SH-SY5Y (cell line): ENCODE results near the gene MORN1.

Source experiments
- GATA2 ChIP-seq: IDR thresholded peaks from 2 replicates; pipeline ENCODE4 v1.6.1; 2011; ENCODE audit warnings: mild to moderate bottlenecking, low read depth, low read length
- GATA3 ChIP-seq: IDR thresholded peaks from 2 replicates; pipeline ENCODE4 v1.6.1; 2011; ENCODE audit warnings: low read depth, mild to moderate bottlenecking, low read length, moderate library complexity

MORN1 gene

GRCh38 chr1:2429780-2430591 is 38.6 kb upstream of the MORN1 start:
- no peak for TF ChIP-seq GATA2
- no peak for TF ChIP-seq GATA3

DNA sequence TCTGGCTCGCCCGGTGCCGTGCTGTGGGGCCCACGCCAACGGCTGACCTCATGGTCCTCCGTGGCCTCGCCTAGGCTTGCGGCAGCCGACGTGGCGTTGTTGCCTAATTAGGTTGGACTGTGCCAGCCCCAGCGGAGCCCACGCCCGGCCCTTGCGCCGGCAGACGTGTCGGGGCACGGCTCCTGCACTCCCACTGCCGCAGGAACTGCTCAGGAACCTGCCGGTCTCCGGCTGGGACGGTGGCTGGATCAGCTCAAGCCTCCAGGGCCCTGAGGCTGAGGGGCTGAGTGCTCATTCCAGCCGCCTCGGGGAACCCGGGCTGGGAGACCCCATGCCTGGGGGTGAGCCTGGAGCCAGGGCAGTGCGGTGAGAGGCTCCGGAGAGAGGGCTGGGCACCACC is 37.1 kb upstream of the MORN1 start:
- TF ChIP-seq GATA3: no peak
- TF ChIP-seq GATA2: no peak

- TF ChIP-seq GATA2: no peak
- no peak for TF ChIP-seq GATA3
Measured at GRCh38 chr1:2427976-2428375, 36.6 kb upstream of the MORN1 start.

- TF ChIP-seq GATA2 (no peak), GATA3 (no peak)
Measured at GRCh38 chr1:2427051-2427450, 35.7 kb upstream of the MORN1 start.

DNA sequence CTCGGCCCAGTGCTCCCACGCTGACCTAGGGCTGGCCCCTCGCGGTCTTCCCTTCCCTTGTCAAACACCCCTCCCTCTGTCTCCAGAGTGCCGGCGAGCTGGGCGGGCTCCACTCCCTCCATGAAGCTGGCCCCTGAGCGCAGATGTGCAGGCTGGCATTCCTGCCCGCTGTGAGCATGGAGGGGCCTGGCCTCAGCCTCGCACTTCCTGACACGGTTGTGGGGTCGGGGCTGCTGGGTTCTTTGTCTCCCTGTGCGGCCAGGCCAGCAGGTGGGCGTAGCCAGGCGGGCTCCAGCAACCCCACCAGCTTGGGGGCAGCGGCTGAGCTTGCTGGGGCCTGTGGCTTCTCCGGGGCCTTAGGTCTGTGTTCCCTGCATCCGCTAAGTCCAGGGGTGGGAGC is 35.2 kb upstream of the MORN1 start:
- no peak for TF ChIP-seq GATA3
- no peak for TF ChIP-seq GATA2

DNA sequence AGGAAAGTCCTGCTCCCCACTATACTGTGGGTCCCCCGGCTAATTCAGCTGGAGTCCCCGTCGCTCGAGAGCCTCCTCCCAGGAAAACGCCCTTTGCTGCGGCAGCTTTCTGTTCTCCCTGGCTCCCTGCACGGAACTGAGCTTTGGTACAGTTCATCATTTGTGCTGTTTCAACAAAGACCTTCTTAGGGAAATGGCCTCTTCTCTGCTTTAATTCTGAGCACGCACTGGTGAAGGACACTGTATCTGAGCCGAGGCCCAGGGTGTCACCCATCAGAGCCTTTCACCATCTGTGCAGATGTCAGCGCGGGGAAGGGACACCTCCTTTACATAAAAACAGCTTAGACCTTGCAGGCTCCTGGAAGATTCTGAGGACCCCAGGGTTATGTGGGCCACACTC is 34.5 kb upstream of the MORN1 start:
- TF ChIP-seq GATA2: no peak
- TF ChIP-seq GATA3: no peak

- no peak for TF ChIP-seq GATA2
Measured at GRCh38 chr1:2422523-2422922, 31.2 kb upstream of the MORN1 start.

GRCh38 chr1:2419416-2419815 is 28.1 kb upstream of the MORN1 start:
- TF ChIP-seq GATA2 (no peak), GATA3 (no peak)

DNA sequence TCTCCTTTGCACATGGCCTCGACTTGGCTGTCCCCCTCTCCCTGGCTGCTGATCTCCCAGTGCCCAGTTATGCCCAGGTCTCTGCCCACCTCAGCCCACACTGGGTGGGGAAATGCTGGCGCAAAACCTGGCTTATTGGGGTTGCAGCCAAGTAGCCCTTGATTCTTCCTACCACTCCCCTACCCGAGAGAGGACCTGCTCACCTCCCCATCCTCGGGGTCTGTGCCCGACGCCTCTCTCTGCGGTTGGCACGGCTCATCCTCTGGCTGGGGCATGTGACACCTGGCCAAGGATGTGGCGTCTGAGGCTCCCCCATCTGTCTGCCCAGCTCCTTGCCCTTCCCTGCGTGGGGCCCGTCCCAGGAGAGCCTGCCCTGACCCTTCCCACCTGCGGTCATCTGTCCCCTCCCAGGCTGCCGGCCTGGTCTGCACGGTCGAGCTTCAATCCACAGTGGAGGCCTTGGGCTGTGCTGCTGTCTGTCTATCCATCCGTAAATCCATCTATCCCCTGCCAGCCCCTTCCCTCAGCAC is 27.5 kb upstream of the MORN1 start:
- TF ChIP-seq GATA2: no peak
- TF ChIP-seq GATA3: no peak

DNA sequence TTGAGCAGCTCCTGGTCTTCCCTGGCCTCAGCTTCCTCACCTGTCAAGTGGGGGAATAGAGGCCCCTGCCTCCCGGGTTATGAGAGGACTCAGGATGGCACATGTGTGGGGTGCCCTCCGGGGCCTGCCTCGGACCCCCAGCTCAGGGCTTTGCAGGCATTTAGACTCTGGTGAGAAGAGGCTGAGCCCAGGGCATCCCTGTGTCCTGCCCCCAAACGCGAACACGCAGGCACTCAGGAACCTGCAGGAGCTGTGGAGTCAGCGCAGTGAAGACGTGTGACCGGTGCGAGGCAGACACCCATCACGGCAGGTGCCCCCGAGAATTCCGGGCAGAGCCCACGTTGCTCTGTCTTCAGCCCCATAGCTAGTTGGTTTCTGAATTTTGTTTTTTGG is 26.5 kb upstream of the MORN1 start:
- TF ChIP-seq GATA2 (no peak), GATA3 (no peak)

GRCh38 chr1:2417083-2417832 is 25.9 kb upstream of the MORN1 start:
- TF ChIP-seq GATA2 (no peak), GATA3 (no peak)

GRCh38 chr1:2416403-2416802 is 25.0 kb upstream of the MORN1 start:
- TF ChIP-seq GATA3: no peak
- TF ChIP-seq GATA2: no peak

GRCh38 chr1:2415801-2416208 is 24.5 kb upstream of the MORN1 start:
- TF ChIP-seq GATA2: no peak
- TF ChIP-seq GATA3: no peak

DNA sequence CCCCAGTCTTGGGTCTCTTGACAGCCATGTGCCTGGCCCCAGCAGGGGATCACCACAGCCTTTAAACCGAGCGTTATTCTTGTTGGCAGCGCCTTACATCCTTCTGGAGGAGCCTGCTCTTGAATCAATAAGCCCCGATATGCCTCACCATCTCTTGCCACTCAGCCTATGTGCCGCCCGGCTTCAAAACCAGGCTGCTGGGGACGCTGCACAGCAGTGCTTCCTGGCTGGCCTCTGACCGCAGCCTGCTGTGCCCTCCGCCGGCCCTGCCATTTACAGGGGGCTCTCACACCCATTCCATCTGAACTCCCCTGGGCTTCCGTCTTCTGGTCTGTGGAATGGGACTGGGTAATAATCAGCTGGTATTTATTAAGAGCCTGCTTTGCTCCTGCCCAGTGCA is 24.0 kb upstream of the MORN1 start:
- TF ChIP-seq GATA2: no peak
- TF ChIP-seq GATA3: no peak
